OCI-LY3 (cell line): Measurements from ENCODE around the gene IRF3.

Experiments used
- H2AFZ ChIP-seq: fragments of 200-600, 300-600 bp; shearing (Covaris generic); 2 replicates; pipeline ENCODE4 v1.6.0; 2014; ENCODE audit warnings: antibody characterized with exemption, low read depth, low read length
- H3K27ac ChIP-seq: fragments of 200-600, 300-600 bp; sonication (generic); 2 replicates; pipeline ENCODE4 v1.5.1; 2014; ENCODE audit warnings: mild to moderate bottlenecking, low read length, moderate library complexity, mixed read lengths
- H3K27me3 ChIP-seq: fragments of 200-600, 300-600 bp; sonication (generic); 2 replicates; pipeline ENCODE4 v1.6.1; 2014; ENCODE audit warnings: low read depth, low read length, mixed read lengths
- H3K36me3 ChIP-seq: fragments of 200-600, 300-600 bp; sonication (generic); replicated peaks from 2 replicates; pipeline ENCODE3; 2014; ENCODE audit warnings: low read depth, low read length, mixed read lengths
- H3K4me1 ChIP-seq: fragments of 300-600, 200-600 bp; sonication (generic); 2 replicates; pipeline ENCODE4 v1.6.1; 2014; ENCODE audit warnings: low read length, mixed read lengths
- H3K4me2 ChIP-seq: fragments of 200-600, 300-600 bp; sonication (generic); 2 replicates; pipeline ENCODE4 v1.6.1; 2014; ENCODE audit warnings: low read length, mixed read lengths
- H3K4me3 ChIP-seq: fragments of 300-600, 200-600 bp; sonication (generic); 2 replicates; pipeline ENCODE4 v1.5.1; 2014; ENCODE audit warnings: antibody characterized with exemption, mild to moderate bottlenecking, low read length, moderate library complexity
- H3K79me2 ChIP-seq: fragments of 300-600, 200-600 bp; shearing (Covaris generic); 2 replicates; pipeline ENCODE4 v1.6.1; 2014; ENCODE audit warnings: mild to moderate bottlenecking, low read length, mixed read lengths
- H3K9ac ChIP-seq: fragments of 300-600, 200-600 bp; shearing (Covaris generic); 2 replicates; pipeline ENCODE4 v1.6.0; 2014; ENCODE audit warnings: mild to moderate bottlenecking, low read length, moderate library complexity
- H3K9me3 ChIP-seq: fragments of 200-600, 300-600 bp; shearing (Covaris generic); 2 replicates; pipeline ENCODE4 v1.6.1; 2014; ENCODE audit warnings: low read length, mixed read lengths; ENCODE audit not compliant: insufficient read depth
- H4K20me1 ChIP-seq: fragments of 200-600, 300-600 bp; sonication (generic); 2 replicates; pipeline ENCODE4 v1.6.1; 2016; ENCODE audit warnings: low read length, mixed read lengths; ENCODE audit not compliant: insufficient read depth
- CTCF ChIP-seq: fragments of 200-600, 300-600 bp; sonication (generic); IDR thresholded peaks from 2 replicates; pipeline ENCODE4 v1.5.1; 2014; ENCODE audit warnings: antibody characterized with exemption, low read length, low read depth
- EZH2phosphoT487 ChIP-seq: fragments of 200-600 bp; shearing (Covaris generic); IDR thresholded peaks from 2 replicates; pipeline ENCODE4 v1.6.1; 2018; ENCODE audit warnings: antibody characterized with exemption, mixed run types, low read depth

Gene IRF3

GRCh38 chr19:49687150-49687549 is 21.5 kb upstream of the IRF3 start:
- peaks cover 27% of the 10 kb centered on the region for H3K4me1 ChIP-seq
- H3K36me3 ChIP-seq = peaks cover 79% of the 10 kb centered on the region
- no peaks in the 10 kb centered on the region for H3K9me3 ChIP-seq
- no peak overlapping the region for H2AFZ ChIP-seq
- no peaks in the 10 kb centered on the region for H3K27me3 ChIP-seq
- H4K20me1 ChIP-seq = peaks cover 69% of the 10 kb centered on the region
- no peak overlapping the region for H3K9ac ChIP-seq
- no peak overlapping the region for H3K27ac ChIP-seq
- TF ChIP-seq EZH2phosphoT487 = no peak
- no peak for TF ChIP-seq CTCF
- H3K79me2 ChIP-seq = peaks cover 36% of the 10 kb centered on the region
- H3K4me2 ChIP-seq = no peak overlapping the region
- H3K4me3 ChIP-seq = no peak overlapping the region

- H3K27ac ChIP-seq = no peak overlapping the region
- no peaks in the 10 kb centered on the region for H3K9me3 ChIP-seq
- peaks cover 75% of the 10 kb centered on the region for H4K20me1 ChIP-seq
- H2AFZ ChIP-seq = no peak overlapping the region
- peaks cover 42% of the 10 kb centered on the region for H3K79me2 ChIP-seq
- no peak for TF ChIP-seq CTCF
- no peak for TF ChIP-seq EZH2phosphoT487
- H3K36me3 ChIP-seq = peaks cover 85% of the 10 kb centered on the region
- H3K4me3 ChIP-seq = no peak overlapping the region
- no peaks in the 10 kb centered on the region for H3K27me3 ChIP-seq
- no peak overlapping the region for H3K9ac ChIP-seq
- no peak overlapping the region for H3K4me2 ChIP-seq
- peaks cover 32% of the 10 kb centered on the region for H3K4me1 ChIP-seq
Measured at GRCh38 chr19:49686503-49687088, 20.9 kb upstream of the IRF3 start.

- Histone ChIP-seq H2AFZ (no peak overlapping the region), H3K4me1 (peaks cover 38% of the 10 kb centered on the region), H4K20me1 (peaks cover 80% of the 10 kb centered on the region), H3K36me3 (peaks cover 88% of the 10 kb centered on the region), H3K27me3 (no peaks in the 10 kb centered on the region), H3K4me3 (no peak overlapping the region), H3K4me2 (no peak overlapping the region), H3K9me3 (no peaks in the 10 kb centered on the region), H3K27ac (no peak overlapping the region), H3K79me2 (peaks cover 48% of the 10 kb centered on the region), H3K9ac (no peak overlapping the region)
- no peak for TF ChIP-seq EZH2phosphoT487
- TF ChIP-seq CTCF = no peak
Measured at GRCh38 chr19:49685845-49686332, 20.2 kb upstream of the IRF3 start.

GRCh38 chr19:49684983-49685553 is 19.4 kb upstream of the IRF3 start:
- no peak overlapping the region for H3K4me3 ChIP-seq
- H3K27ac ChIP-seq = no peak overlapping the region
- no peaks in the 10 kb centered on the region for H3K9me3 ChIP-seq
- no peaks in the 10 kb centered on the region for H3K27me3 ChIP-seq
- TF ChIP-seq EZH2phosphoT487 (no peak), CTCF (no peak)
- H4K20me1 ChIP-seq = peaks cover 84% of the 10 kb centered on the region
- H3K79me2 ChIP-seq = peaks cover 57% of the 10 kb centered on the region
- no peak overlapping the region for H3K4me2 ChIP-seq
- H3K36me3 ChIP-seq = peaks cover 83% of the 10 kb centered on the region
- H3K4me1 ChIP-seq = peaks cover 45% of the 10 kb centered on the region
- H2AFZ ChIP-seq = no peak overlapping the region
- H3K9ac ChIP-seq = no peak overlapping the region
